GM12878 (cell line): ENCODE results near the gene SLC2A4RG. TPM values are rescaled to one million over a fixed set of nuclear protein-coding genes. Genes with fewer than 3 reads are reported as not detected.

Experiments used
- ATAC-seq: fragments of 200-7000 bp; cut with Tn5 transposase; 3 replicates; pipeline ENCODE4 v1.9.1; 2020; ENCODE audit warnings: mild to moderate bottlenecking, moderate library complexity
- BruUV-seq: library from RNA; stranded (reverse); fragments of 400-500 nt; replicated peaks from 2 replicates; lab custom pipeline; 2021; lab: Mats Ljungman, UMichigan
- CTCF ChIA-PET: fragments of 300-600 bp; sonication (Branson Sonifier 250); formaldehyde crosslinking; extraction: SDS; loops from one replicate; lab custom pipeline; 2021; ENCODE audit warnings: inconsistent platforms; lab: Yijun Ruan, JAX
- POLR2A ChIA-PET: fragments of 350-600 bp; formaldehyde crosslinking; extraction: SDS; loops from one replicate; lab custom pipeline; 2021; ENCODE audit warnings: inconsistent platforms; lab: Charles Lee
- RAD21 ChIA-PET: fragments of 300-600 bp; sonication (Branson Sonifier 250); formaldehyde crosslinking; loops from one replicate; lab custom pipeline; 2023; ENCODE audit warnings: antibody characterized with exemption; ENCODE audit not compliant: unreplicated experiment; lab: Charles Lee
- SMC1A ChIA-PET: fragments of 300-600 bp; sonication (Branson Sonifier 250); formaldehyde crosslinking; loops from one replicate; lab custom pipeline; 2023; ENCODE audit not compliant: unreplicated experiment, uncharacterized antibody; lab: Charles Lee
- DNase-seq: peaks from one replicate; pipeline ENCODE4 v3.0.0-alpha.2; 2011; ENCODE audit warnings: low read depth, low spot score
- FAIRE-seq: peaks from 3 replicates; lab custom pipeline; 2011; peaks lifted over from hg19 to GRCh38; lab: Jason Lieb, UNC
- H2AFZ ChIP-seq: 2 replicates; pipeline ENCODE4 v1.6.0; 2011; ENCODE audit warnings: low read depth, low read length, control low read depth; ENCODE audit not compliant: control insufficient read depth
- H3K27ac ChIP-seq: 2 replicates; pipeline ENCODE4 v1.5.1; 2011; ENCODE audit warnings: control low read depth; ENCODE audit not compliant: control insufficient read depth, insufficient read depth
- H3K27me3 ChIP-seq, 2 experiments: replicated peaks in 1 of 2; 2 replicates each; pipeline versions ENCODE4 v1.6.0 to v1.6.1; 2011; ENCODE audit warnings: low read length in 1 of 2; ENCODE audit not compliant: control insufficient read depth in 2 of 2, insufficient read depth in 2 of 2
- H3K36me3 ChIP-seq, 2 experiments: 2 replicates each; pipeline ENCODE4 v1.5.1; 2011; ENCODE audit warnings: low read length in 1 of 2; ENCODE audit not compliant: control insufficient read depth in 2 of 2, insufficient read depth in 2 of 2
- H3K4me1 ChIP-seq: 2 replicates; pipeline ENCODE4 v1.6.1; 2011; ENCODE audit warnings: mild to moderate bottlenecking, low read length, moderate library complexity, mixed read lengths; ENCODE audit not compliant: control insufficient read depth, insufficient read depth
- H3K4me2 ChIP-seq: 2 replicates; pipeline ENCODE4 v1.6.0; 2011; ENCODE audit warnings: control low read depth; ENCODE audit not compliant: control insufficient read depth, insufficient read depth
- H3K4me3 ChIP-seq: fragments of 200-600 bp; sonication (generic); 2 replicates; pipeline ENCODE4 v1.5.1; 2016
- H3K79me2 ChIP-seq: 2 replicates; pipeline ENCODE4 v1.6.0; 2011; ENCODE audit warnings: low read length; ENCODE audit not compliant: control insufficient read depth, insufficient read depth
- H3K9ac ChIP-seq: 2 replicates; pipeline ENCODE4 v1.8.0; 2011; ENCODE audit warnings: low read length, control low read depth, mixed read lengths; ENCODE audit not compliant: control insufficient read depth, insufficient read depth
- H3K9me3 ChIP-seq: replicated peaks from 3 replicates; pipeline ENCODE4 v1.5.1; 2011; ENCODE audit warnings: mild to moderate bottlenecking, low read length; ENCODE audit not compliant: control insufficient read depth, insufficient read depth
- H4K20me1 ChIP-seq: 2 replicates; pipeline ENCODE4 v1.6.0; 2011; ENCODE audit not compliant: control insufficient read depth, insufficient read depth
- CBX3 ChIP-seq: fragments of 200-600 bp; sonication (generic); IDR thresholded peaks from 2 replicates; pipeline ENCODE4 v1.6.1; 2016; ENCODE audit warnings: low read depth, borderline replicate concordance
- HCFC1 ChIP-seq: fragments of 150-350 bp; IDR thresholded peaks from 2 replicates; pipeline ENCODE4 v1.6.1; 2014; ENCODE audit warnings: low read length
- IKZF2 ChIP-seq, 2 experiments: fragments of 450-650 bp; IDR thresholded peaks; 2 replicates each; pipeline ENCODE4 v1.6.1; 2017; ENCODE audit warnings: mild to moderate bottlenecking in 2 of 2, moderate library complexity in 2 of 2
- JUNB ChIP-seq: IDR thresholded peaks from 2 replicates; pipeline ENCODE4 v1.6.1; 2016; ENCODE audit warnings: antibody characterized with exemption, mild to moderate bottlenecking
- NBN ChIP-seq: fragments of 450-650 bp; IDR thresholded peaks from 2 replicates; pipeline ENCODE4 v1.6.1; 2016
- NFIC ChIP-seq: IDR thresholded peaks from 2 replicates; pipeline ENCODE4 v1.6.1; 2012; ENCODE audit warnings: low read depth, mild to moderate bottlenecking, inconsistent platforms, low read length, moderate library complexity
- POU2F2 ChIP-seq: IDR thresholded peaks from 3 replicates; pipeline ENCODE4 v1.6.1; 2011; ENCODE audit warnings: low read depth, mild to moderate bottlenecking, low read length, borderline replicate concordance
- STAT1 ChIP-seq: fragments of 450-650 bp; conservative IDR thresholded peaks from 2 replicates; pipeline ENCODE4 v1.6.1; 2014; ENCODE audit warnings: antibody characterized with exemption, mild to moderate bottlenecking
- TBL1XR1 ChIP-seq: IDR thresholded peaks from 2 replicates; pipeline ENCODE4 v1.6.1; 2012; ENCODE audit warnings: low read depth, low read length, improper control_type of control experiment
- TCF3 ChIP-seq: IDR thresholded peaks from 2 replicates; pipeline ENCODE4 v1.6.1; 2012; ENCODE audit warnings: low read depth, mild to moderate bottlenecking, low read length, borderline replicate concordance; ENCODE audit not compliant: insufficient read depth
- ZNF687 ChIP-seq: fragments of 450-650 bp; IDR thresholded peaks from 2 replicates; pipeline ENCODE4 v1.6.1; 2017; ENCODE audit warnings: mild to moderate bottlenecking, moderate library complexity
- WGBS: methylation state at CpG from one replicate; pipeline ENCODE4 v1.1.6; 2016; ENCODE audit warnings: low lambda C conversion rate; ENCODE audit not compliant: insufficient replicate concordance, insufficient coverage; ENCODE audit errors: missing lambda C conversion rate; 5-methylcytosine and 5-hydroxymethylcytosine counted together
- in situ Hi-C: fragments of 300-500 bp; cut with MboI; formaldehyde crosslinking; loops from 9 replicates; pipeline ENCODE4 v1.14.3; 2018; ENCODE audit warnings: mixed read lengths
- intact Hi-C: fragments of 100-400 bp; cut with micrococcal nuclease; formaldehyde crosslinking; loops from one replicate; pipeline ENCODE4 v1.14.2; 2022; ENCODE audit not compliant: unreplicated experiment
- polyA plus RNA-seq, 11 experiments: library from polyadenylated mRNA; depleted of rRNA in 4 of 11; unstranded in 6 of 11; stranded (reverse) in 5 of 11; fragments of >200 nt; fragmentation: Nextera tagmentation in 4 of 11; fragmentation: Illumina TruSeq in 1 of 11; extraction: Ambion mirVana in 4 of 11; extraction: Trizol in 1 of 11; gene quantifications; 1 replicate in 1 of 11; 2 replicates in 10 of 11; pipeline versions ENCODE4 v1.2.1 to v1.2.3, GENCODE V29; 2011 to 2016; ENCODE audit warnings: inconsistent platforms in 2 of 11, missing spikeins in 2 of 11, low read depth in 1 of 11
- total RNA-seq, 4 experiments: library from RNA; depleted of rRNA in 3 of 4; stranded (reverse); fragments of >200 nt in 3 of 4; fragmentation: Illumina TruSeq in 1 of 4; extraction: Trizol in 1 of 4; gene quantifications; 2 replicates each; pipeline versions ENCODE4 v1.2.1 to v1.2.3, GENCODE V29; 2013 to 2021
- TF ChIP-seq, protein P1 (sequence below): fragments of 450-650 bp; IDR thresholded peaks from 2 replicates; pipeline ENCODE4 v1.6.1; 2017; ENCODE audit warnings: antibody characterized with exemption, mild to moderate bottlenecking, moderate library complexity

Gene SLC2A4RG
- total and polyA plus RNA-seq, 10 of the 15 experiments (the other 5 are each of a cell fraction or from before 2014, with no cell fraction given) = 0.34 to 65.9 (median 13.3) TPM

DNA sequence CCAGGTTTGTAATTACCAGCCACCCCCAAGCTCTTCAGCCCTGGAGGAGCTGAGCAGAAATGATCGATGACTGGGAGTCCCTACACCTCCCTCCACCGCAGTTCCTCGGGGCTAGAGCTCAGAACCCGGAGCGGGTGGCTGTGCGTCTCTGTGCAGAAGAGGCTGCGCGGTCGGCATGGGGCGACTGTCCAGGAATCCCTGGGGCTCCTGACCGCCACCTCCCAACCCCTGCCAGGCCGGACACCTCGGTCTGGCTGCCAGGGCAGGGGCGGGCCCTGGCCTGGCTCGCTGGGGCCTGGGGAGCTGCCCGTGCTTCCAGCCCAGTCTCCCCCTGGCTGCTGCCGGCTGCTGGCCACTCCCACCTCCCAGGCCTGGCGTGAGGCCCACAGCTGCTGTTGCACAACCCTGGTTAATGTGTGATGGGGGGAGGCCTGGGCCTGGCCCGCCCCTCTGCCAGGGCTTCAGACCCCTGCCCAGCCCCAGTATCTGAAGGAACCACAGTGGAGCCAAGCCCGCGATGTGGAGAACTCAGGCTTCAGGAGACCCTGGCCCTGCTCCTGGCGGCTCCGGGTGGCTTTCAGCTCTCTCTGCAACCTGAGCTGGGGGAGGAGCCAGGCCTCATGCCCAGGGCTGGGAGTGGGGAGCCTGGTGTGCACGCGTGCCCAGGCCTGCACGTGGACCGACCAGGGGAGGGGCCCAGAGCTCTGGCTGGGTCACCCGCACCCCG is 1.2 kb downstream of the SLC2A4RG start (continued):
- 0 out of 2 replicates have a peak, but pooled peaks have one; percentile 1 for TF ChIP-seq ZNF687
- TF ChIP-seq JUNB = no peak
- TF ChIP-seq, all 136 proteins: peak for 6

GRCh38 chr20:63741354-63741675 is 1.7 kb downstream of the SLC2A4RG start:
- FAIRE-seq (no peak), ATAC-seq (no peak), DNase-seq (no peak)
- RAD21 ChIA-PET = interaction anchor here (1.6 kb wide), 1 partner anchor 34 kb away, joined by 6 read pairs; the partner anchor contains the start of genes ARFRP1 and ZGPAT
- peaks cover 17% of the 10 kb centered on the region for H3K79me2 ChIP-seq
- no TSS peak for BruUV-seq
- peaks cover 0 to 4% of the 10 kb centered on the region in 2 experiments; a peak in 2 of 4 replicates for H3K36me3 ChIP-seq
- intact Hi-C loops = no loop called here
- POLR2A ChIA-PET = interaction anchor here (0.5 to 1.0 kb wide), 2 partner anchors 14 to 220 kb away, joined by 3 read pairs; no protein-coding TSS in a partner anchor
- H3K4me2 ChIP-seq = peak overlapping the region; percentile 90
- in situ Hi-C loops = no loop called here
- no peaks in the 10 kb centered on the region for H3K9me3 ChIP-seq
- H3K27me3 ChIP-seq = no peaks in the 10 kb centered on the region
- SMC1A ChIA-PET = interaction anchor here (1.2 to 1.7 kb wide), 2 partner anchors 34 to 39 kb away, joined by 5 to 6 read pairs; partner anchors contain the start of genes ARFRP1 and ZGPAT
- no peaks in the 10 kb centered on the region for H4K20me1 ChIP-seq
- CTCF ChIA-PET = interaction anchor here (1.4 to 1.5 kb wide), 3 partner anchors 25 to 45 kb away, joined by 4 to 6 read pairs (median 5); no protein-coding TSS in a partner anchor
- no peak overlapping the region for H3K27ac ChIP-seq
- TF ChIP-seq POU2F2 (no peak), HCFC1 (no peak), IKZF2 (IDR thresholded peaks at IDR 0.05) (no peak), NBN (no peak), NFIC (no peak), TBL1XR1 (no peak), STAT1 (no peak), CBX3 (no peak), TCF3 (no peak)
- TF ChIP-seq, protein P1, sequence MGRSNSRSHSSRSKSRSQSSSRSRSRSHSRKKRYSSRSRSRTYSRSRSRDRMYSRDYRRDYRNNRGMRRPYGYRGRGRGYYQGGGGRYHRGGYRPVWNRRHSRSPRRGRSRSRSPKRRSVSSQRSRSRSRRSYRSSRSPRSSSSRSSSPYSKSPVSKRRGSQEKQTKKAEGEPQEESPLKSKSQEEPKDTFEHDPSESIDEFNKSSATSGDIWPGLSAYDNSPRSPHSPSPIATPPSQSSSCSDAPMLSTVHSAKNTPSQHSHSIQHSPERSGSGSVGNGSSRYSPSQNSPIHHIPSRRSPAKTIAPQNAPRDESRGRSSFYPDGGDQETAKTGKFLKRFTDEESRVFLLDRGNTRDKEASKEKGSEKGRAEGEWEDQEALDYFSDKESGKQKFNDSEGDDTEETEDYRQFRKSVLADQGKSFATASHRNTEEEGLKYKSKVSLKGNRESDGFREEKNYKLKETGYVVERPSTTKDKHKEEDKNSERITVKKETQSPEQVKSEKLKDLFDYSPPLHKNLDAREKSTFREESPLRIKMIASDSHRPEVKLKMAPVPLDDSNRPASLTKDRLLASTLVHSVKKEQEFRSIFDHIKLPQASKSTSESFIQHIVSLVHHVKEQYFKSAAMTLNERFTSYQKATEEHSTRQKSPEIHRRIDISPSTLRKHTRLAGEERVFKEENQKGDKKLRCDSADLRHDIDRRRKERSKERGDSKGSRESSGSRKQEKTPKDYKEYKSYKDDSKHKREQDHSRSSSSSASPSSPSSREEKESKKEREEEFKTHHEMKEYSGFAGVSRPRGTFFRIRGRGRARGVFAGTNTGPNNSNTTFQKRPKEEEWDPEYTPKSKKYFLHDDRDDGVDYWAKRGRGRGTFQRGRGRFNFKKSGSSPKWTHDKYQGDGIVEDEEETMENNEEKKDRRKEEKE = no peak
- no peak overlapping the region for H2AFZ ChIP-seq
- 51% methylated on average over 3 of the region's 6 CpGs for WGBS
- H3K4me1 ChIP-seq = peaks cover 27% of the 10 kb centered on the region
- no peak overlapping the region for H3K4me3 ChIP-seq
- H3K9ac ChIP-seq = peak overlapping the region; percentile 77; the same call in 1 of the 2 replicates
